ENCODE data around the gene PTCD1.
A peak's percentile ranks its signal among the peaks of the same experiment; 100 is the strongest.
"Not testable (repeated sequence)": the region's sequence is repeated elsewhere in the genome, so short reads cannot be mapped to it uniquely, and the experiment has no call there.

PTCD1 gene

DNA sequence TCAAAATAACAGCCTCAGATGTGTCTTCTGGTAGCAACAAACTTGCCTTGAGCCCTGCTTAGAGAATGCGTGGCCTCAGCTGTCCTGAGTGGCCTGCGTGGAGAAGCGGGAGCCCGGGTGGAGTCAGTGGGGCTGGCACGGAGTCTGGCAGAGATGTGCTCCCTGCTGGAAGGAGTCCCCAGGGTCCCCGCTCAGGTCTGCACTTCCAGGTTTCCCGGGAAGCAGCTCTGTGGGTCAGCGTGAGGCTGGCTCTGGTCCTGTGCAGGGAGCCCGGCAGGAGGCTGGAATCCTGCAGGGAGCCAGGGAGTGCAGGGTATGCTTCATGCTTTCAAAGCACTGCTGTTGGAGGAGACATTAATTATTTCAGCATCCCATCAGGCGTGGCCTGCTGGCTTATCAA, 10.3 kb upstream of the PTCD1 start:
- DNase-seq, result no peak

DNA sequence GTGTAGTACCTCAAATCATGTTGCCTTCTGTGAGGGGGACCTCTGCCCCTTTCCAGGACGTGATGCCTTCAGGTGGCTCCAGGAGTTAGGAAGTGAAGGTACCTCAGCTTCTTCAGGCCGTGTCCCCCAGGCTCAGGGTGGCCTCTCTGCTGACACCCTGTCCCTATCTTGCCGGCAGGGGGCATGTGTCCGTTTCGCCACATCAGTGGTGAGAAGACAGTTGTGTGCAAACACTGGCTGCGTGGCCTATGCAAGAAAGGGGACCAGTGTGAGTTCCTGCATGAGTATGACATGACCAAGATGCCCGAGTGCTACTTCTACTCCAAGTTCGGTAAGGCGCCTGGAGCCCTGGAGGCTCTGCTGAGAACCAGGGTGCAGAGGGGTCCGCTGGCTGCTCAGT, 9.3 kb upstream of the PTCD1 start:
- peak; percentile 22 for DNase-seq

DNA sequence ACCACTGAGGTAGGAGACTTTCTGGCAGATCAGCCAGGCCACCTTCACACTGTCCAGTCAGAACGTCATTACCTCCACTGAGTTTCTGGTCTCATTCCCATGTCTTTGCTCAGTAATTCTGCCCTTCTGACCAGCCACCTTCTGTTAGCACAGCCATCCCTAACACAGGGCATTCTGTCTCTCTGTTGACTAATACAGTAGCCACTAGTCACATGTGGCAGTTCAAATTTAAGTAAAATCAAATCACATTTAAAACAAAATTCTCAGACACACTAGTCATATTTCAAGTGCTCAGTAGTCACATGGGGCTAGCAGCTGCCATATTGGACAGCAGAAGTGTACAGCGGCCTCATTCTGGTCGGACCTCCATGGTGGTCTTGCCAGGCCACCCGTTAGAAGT, 7.5 kb upstream of the PTCD1 start:
- DNase-seq, result no peak

DNA sequence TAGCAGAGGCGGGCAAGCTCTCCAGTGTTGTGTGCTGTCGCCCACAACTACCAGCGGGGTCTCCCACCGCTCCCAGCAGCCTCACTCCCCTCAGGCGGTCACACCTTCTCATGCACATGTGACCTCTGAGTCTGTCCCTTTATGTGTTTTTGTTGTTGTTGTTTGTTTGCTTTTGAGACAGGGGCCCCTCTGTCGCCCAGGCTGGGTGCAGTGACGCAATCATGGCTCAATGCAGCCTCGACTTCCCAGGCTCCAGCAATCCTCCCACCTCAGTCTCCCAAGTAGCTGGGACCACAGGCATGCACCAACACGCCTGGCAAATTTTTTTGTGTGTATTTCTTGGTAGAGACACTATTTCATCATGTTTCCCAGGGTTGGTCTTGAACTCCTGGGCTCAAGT, 1.6 kb upstream of the PTCD1 start:
- no peak for DNase-seq

DNA sequence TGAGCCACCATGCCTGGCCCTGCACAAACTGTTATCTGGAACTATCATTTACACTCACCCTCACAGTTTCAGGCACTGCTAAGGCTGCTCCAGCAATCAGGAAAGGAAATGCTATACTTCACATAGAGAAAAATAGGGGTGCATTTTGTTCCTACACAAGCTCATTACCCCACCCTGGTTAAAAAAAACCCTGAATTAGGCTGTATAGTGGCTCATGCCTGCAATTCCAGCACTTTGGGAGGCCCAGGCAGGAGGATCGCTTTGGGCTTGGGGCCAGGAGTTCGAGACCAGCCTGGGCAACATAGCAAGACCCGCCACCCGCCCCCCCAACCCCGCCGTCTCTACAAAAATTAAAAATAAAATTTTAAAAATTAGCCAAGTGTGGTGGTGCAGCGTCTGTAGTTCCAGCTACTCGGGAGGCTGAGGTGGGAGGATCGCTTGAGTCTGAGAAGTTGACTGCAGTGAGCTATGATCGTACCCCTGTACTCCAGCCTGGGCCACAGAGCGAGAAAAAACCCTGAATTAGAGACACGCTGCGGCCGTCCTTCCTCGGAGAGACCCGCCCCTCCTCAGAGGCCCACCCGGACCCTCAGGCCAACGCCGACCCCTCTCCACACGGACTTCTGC, 539 bp downstream of the PTCD1 start:
- no peak for DNase-seq

DNA sequence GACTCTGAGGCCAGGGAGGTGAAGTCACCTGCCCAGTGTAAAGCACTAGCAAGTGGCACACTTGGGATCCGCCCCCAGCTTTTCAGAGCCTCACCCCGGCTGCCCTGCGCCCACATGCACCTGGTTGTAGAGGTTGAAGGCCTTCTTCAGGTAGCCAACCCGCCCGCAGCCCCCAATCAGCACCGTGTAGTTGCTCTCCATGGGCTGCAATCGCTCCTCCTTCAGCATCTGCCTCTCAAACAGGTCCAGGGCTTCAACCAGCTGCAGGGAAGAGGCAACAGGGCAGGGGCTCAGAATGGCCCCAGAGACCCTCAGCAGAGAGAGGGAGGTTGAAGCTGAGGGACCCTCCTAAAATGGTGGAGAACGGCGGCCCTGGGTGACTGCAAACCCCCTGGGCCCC, 5.4 kb downstream of the PTCD1 start:
- no peak for DNase-seq

DNA sequence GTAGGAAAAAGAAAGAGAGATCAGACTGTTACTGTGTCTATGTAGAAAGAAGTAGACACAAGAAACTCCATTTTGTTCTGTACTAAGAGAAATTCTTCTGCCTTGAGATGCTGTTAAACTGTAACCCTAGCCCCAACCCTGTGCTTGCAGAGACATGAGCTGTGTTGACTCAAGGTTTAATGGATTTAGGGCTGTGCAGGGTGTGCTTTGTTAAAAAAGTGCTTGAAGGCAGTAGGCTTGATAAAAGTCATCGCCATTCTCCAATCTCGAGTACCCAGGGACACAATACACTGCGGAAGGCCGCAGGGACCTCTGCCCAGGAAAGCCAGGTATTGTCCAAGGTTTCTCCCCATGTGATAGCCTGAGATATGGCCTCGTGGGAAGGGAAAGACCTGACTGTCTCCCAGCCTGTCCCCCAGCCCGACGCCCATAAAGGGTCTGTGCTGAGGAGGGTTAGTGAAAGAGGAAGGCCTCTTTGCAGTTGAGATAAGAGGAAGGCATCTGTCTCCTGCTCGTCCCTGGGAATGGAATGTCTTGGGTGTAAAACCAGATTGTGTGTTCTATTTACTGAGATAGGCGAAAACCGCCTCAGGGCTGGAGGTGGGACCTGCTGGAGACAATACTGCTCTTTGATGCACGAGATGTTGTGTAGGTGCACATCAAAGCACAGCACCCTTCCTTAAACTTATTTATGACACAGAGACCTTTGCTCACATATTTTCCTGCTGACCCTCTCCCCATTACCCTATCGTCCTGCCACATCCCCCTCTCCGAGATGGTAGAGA, 6.7 kb downstream of the PTCD1 start:
- not testable (repeated sequence) for DNase-seq

DNA sequence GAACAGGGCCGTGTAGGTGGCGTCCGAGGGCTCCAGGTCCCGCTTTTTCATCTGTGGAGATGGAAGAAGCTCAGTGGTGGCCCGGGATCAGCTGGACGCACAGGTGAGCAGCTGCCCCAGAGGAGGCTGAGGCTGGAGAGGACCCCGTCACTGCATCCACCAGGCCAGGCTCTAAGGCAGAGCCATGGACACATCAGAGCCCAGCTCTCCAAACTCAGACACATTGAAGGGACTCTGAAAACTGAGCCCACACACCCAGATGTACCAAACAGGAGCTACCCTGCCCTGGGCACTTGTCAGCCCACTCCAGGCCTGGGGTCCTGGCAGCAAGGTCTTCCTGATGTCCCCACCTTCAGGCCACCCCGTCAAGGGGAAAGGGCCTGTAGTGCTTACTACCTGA, 8.8 kb downstream of the PTCD1 start:
- DNase-seq, result no peak

DNA sequence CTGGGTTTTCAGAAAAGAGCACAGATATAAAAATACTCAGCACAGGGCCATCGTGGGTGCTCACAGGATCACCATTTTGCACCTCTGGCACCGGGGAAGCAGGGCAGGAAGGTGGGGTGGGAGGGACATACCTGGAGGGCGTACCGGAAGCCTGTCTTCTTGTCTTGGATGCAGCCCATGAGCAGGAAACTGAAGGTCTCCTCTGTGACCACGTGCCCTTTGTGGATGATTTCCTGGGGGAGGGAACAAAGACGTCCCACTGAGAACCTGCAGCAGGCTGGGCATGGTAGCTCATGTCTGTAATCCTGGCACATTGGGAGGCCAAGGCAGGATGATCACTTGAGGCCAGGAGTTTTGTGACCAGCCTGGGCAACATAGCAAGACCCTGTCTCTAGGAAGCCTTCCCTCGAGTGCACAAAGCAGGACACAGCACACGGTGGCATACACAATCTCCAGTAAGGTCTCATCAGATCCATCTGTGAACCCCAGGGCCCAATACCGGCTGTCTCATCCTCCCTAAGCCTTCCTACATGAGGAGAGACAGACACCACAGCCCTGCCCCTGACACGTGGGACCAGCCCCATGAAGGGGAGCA, 9.5 kb downstream of the PTCD1 start:
- DNase-seq, result no peak

DNA sequence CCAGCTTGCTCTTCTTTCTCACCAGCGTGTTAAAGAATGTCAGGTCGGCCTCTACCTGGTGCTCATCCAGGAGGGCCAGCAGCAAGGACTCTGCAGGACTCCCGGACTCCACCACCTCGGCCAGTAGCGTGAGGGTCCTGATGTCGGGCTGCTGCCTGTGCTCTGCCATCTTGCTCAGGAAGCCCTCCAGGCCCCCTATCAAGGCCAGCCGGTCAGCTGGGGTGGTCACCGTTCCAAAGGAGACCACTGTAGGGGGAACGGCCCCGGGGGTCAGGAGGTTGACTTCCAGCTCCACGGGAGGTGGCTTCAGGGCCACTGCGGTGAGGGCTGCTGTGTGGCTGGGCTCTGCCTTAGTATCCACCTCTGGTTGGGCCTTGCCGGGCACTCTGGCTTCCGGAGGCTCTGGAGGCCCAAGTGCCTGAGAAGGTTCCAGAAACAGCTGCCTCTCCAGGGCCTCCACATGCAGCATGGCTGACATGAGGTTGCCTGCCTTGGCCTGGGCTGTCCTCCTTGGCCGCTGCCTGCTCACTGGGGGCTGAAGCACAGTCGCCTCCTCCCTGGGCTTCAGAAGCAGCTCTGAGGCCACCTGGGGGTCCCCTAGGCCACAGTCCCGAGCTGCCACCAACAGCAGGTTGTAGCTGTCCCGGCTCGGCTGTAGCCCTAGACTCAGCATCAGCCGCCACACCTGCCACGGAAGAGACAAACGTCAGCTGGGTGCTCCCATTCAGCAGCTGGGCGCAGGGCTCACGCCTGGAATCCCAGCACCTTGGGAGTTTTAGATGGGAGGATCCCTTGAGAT, 13.5 kb downstream of the PTCD1 start:
- DNase-seq, result no peak

DNA sequence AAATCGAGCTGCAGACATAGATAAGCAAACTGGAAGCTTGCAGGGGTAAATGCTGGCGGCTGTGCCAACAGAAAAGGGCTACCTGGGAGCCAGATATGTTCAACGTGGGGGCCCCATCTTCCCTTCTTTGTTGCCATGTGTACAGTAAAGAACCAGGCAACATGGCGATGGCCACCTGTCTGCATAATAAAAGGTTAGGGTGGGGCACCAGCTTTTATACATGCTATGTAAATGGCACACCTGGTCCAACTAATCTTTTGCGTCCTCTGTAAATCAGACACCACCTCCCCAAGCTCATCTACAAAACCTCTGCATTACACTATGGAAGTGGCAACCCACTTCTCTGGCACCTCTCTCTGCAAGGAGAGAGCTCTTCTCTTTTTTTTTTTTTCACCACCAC, 16.0 kb downstream of the PTCD1 start:
- DNase-seq, result no peak

DNA sequence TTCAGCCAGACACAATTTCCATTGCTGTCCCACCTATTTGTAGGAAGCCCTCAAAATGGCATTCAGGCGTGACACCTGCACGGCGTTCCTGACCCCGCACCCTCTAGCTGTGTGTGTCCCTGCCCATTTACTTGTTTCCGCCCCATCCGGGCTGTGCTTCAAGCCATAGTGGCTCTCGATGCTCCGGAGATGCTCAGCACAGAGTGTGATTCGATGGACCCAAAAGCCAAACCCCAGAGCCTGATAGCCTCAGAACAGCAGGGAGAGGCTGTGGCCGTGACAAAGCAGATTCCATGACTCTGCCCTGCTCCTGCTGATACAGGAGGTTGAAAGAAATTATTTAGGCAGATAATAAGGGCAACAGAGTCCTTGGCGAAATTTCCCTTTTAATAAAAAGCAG, 16.4 kb downstream of the PTCD1 start:
- DNase-seq, result no peak

DNA sequence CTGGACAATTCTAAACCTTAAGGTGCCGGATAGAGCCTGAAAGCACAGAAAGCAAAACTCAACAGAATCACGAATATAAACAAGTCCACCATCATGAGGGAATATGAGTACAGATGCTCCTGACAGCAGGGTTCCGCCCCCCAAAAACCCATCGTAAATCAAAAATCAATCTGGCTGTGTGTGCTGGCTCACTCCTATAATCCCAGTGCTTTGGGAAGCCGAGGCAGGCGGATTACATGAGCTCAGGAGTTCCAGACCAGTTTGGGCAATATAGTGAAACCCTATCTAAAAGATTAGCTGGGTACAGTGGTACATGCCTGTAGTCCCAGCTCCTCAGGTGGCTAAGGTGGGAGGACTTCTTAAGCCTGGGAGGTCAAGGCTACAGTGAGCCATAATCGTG, 17.6 kb downstream of the PTCD1 start:
- no peak for DNase-seq

DNA sequence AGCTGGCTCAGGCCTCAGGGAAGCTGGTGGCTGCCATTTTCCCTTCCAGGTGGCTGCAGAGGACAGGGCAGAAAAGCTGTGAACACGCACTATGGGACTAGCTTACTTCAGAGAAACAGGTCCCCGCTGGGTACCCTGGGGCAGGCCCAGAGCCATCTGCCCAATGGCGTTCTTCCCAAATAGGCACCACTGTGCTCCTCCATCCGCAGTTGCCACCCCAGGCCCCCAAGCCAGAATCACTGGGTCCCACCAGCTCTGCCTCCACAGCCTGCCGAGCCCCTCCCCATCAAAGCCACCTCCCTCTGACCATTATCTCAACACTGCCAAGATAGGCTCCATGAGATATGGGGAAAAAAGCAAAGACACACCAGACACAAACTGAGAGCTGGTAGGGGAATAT, 18.4 kb downstream of the PTCD1 start:
- DNase-seq, result no peak

DNA sequence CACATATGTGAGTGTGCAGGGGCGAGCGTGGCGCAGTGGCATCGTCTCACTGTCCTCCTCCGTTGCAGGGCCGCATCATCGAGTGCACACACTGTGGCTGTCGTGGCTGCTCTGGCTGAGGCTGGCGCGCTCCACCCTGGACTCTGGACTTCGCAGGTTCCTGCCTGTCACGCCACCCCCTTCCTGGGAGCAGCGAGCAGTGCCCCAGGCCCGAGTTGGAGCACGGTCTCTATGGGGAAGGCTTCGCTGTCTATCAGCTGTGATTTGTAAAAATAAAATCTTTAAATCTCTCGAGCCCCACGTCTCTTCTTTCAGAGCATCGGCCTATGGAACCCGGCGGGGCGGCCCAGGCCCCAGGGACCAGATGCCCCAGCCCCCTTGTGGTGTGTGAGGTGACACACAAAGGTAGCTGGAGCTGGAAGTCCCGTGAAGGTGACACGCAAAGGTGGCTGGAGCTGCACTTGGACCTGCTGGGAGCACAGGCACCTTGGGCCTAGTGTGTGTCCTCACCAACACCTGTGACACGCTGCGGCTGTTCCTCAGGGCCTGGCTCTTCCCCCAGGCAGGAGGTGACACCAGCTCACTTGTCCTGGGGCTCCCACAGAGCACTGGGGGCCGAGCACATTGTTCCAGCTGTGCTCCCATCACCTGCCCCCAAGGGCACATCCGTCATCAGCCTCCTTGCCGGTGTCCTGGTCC, 19.1 kb downstream of the PTCD1 start:
- no peak for DNase-seq

DNA sequence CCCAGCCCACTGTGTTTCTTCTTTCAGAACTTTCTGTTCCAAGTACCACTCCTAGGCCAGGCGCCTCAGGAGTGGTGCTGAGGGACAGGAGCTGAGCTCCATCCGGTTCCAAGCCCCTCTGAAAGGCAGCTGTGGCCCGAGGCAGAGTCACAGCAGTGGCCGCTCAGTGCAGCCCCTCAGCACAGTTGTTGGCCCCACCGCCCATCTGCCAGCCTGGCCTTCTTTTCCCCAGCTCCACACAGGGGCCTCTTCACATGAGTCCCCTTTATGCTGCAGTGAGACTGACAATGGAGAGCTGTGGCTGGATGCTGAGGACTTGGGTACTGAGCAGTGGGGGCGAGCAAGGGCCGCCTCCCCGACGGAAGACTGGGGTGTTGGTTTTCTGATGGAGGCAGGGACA, 20.3 kb downstream of the PTCD1 start:
- no peak for DNase-seq

DNA sequence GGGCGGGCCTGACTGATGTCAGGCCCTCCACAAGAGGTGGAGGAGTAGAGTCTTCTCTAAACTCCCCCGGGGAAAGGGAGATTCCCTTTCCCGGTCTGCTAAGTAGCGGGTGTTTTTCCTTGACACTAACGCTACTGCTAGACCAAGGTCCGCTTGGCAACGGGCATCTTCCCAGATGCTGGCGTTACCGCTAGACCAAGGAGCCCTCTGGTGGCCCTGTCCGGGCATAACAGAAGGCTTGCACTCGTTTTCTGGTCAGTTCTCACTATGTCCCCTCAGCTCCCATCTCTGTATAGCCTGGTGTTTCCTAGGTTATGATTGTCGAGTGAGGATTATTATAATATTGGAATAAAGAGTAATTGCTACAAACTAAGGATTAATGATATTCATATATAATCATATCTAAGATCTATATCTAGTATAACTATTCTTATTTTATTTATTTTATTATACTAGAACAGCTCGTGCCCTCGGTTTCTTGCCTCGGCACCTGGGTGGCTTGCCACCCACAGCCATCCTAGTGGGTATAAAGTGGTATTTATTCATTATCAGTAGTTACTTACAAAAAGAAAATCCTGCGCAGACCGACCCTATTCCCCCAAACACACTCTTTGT, 23.0 kb downstream of the PTCD1 start:
- peak; percentile 34 for DNase-seq

DNA sequence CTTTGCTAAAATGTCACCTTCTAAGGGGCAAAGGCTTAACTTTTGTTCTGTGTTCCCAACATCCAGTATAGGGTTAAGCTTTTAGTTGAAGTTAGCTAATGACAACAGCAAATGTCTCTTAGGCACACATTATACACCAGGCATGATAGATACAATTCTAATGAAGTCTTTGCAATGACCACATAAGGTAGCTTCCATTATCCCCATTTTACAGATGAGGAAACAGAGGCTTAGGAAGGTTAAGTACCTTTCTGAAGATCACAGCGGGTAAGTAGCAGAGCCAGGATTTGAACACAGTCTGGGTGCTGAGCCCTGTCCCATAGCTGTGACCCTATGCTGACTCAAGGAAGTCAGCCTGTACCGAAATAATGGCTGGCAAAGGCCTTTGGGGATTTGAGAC, 28.0 kb downstream of the PTCD1 start:
- DNase-seq, result no peak

DNA sequence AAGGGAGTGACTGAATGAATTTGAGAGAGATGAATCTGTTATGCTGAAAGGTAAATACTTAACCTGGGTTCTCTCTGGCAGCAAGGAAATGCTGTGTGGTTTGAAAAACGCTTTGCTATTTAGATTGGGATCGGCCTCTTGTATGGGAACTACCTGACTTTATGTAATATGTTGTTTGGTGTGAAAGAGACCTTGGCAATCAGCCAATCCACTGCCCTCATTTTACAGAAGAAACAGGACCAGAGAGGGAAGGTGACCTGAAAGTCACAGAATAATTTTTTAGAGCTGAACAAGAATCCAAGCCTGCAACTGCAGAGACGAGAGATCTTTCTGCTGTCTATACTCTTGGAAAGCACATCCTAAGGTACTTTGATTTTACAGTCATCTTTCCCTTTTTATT, 28.8 kb downstream of the PTCD1 start:
- DNase-seq, result peak; percentile 29

DNA sequence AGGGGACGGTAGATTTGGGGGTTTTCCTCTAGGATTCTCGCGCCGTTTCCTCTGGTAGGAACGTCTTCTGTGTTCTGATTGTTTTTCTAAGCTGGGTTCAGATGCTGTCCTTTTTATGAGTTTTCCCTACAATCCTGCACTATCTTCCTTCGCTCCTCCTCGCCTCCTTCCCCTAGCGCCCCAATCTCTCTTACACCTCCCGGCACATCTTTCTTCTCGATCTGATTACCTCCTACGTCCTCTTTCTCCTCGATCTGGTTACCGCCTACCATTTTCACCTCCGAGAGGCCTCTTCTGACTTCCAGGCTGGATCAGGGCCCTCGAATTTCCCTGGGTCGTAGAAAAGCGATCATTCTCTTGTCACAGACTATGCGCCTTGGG, 29.4 kb downstream of the PTCD1 start:
- DNase-seq, result peak; percentile 29

DNA sequence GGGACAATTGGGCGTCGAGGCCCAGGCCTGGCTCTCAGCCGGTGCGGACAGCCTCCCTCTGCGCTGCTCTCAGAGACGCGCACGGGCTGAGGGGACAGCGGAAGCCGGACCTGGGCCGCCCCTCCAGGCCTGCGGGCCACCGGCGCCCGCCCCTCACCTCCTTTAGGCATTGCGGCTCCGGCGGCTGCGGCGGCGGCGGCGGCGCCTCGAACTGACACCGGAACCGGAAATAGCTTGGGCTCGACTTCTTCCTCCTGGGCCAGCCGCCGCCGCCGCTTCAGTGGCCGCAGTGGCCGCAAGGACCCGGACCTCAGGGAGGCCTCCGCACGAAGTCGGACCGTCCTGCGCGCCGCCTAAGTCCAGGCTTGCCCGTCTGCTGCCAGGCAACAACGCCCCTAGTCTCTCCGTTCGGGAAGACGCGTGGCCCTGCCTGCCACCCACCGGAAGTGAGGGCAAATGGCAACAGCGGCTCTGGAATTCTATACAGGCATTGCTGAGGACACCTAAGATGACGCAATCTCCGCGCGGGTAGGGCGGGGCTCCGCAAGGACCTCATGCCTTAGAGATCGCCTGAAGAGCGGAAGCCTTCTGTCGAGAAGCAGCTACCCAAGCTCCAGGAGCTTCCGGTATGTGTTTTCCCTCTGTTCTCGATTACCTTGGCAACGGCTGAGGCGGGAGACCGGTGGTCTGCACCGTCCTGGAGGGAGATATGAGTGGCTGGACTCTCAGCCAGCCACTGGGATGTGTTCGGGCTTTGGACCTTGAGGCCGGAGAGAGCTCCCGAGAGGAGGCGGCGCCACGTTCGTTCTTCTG, 30.0 kb downstream of the PTCD1 start, which contains the start of the genes BUD31 and PDAP1:
Gene BUD31 (plus strand): TSS at position 591 of the 813 bp plus-strand sequence. CDS start 2,124 bp downstream, outside the sequence.
Gene PDAP1 (minus strand): TSS at position 219 of the 813 bp plus-strand sequence. CDS start 49 bp downstream, at position 170.
- DNase-seq, result peak; percentile 97

Measured in CD4-positive, alpha-beta T cell treated with Interleukin-21 for 1 hour (primary cell).